ENCODE results near the gene PPP1R2.

The PPP1R2 gene

DNA sequence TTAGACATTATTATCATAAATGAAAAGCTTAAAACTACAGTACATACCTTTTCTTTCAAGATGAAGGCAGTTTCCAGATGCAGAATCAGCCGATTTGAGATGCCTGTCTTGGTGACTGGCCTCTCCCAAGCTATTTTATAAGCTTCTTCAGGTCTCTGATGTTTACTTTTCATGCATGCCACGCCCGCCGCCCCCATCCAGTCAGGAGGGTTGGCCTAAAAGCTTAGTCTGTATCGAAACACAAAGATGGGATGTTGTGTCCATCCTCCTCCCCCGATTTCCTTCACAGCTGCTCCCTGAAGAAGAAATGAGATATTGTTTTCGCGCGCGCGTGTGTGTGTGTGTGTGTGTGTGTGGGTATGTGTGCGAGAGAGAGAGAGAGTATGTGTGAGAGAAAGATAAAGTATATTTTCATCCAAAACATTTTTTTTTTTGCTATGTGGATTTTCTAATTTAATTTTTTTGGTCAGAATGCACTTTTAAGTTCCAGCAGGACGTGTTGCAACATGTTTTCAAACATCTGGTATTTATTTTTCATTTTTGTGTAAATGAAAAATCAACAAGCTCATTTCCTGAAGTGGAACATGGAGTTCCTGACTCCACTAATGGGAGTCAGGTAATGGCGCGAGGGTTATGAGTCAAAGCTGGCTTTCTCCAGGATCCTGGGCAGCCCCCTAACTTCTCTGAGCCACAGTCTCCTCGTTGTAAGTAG lies 40.9 kb upstream of the PPP1R2 start, which contains the start of gene APOD (continued):
- TF ChIP-seq HOXA7 (CRISPR knock-in tag; IDR thresholded peaks at IDR 0.05; ENCODE audit: borderline replicate concordance) (no peak), ZNF521 (tag by site-specific recombination; IDR thresholded peaks at IDR 0.05) (no peak), ZNF610 (tag by site-specific recombination; IDR thresholded peaks at IDR 0.05; ENCODE audit: borderline replicate concordance) (no peak), ZNF354C (tag by site-specific recombination; IDR thresholded peaks at IDR 0.05; ENCODE audit: borderline replicate concordance, low read depth) (no peak), ZFP41 (tag by site-specific recombination; IDR thresholded peaks at IDR 0.05; ENCODE audit: borderline replicate concordance) (no peak), GLI2 (tag by site-specific recombination; IDR thresholded peaks at IDR 0.05; ENCODE audit: borderline replicate concordance, low read depth) (no peak), ZIC2 (tag by site-specific recombination; IDR thresholded peaks at IDR 0.05) (no peak), KLF1 (tag by site-specific recombination; IDR thresholded peaks at IDR 0.05) (peak; percentile 41; the same call in 1 of the 2 replicates), ZNF157 (tag by site-specific recombination; IDR thresholded peaks at IDR 0.05) (no peak), ZNF10 (tag by site-specific recombination; IDR thresholded peaks at IDR 0.05) (no peak), ZBTB17 (tag by site-specific recombination; IDR thresholded peaks at IDR 0.05) (peak; percentile 71), ZFHX2 (tag by site-specific recombination; conservative IDR thresholded peaks at IDR 0.05) (peak; percentile 84), ZNF341 (tag by site-specific recombination; IDR thresholded peaks at IDR 0.05; ENCODE audit: low read depth) (no peak), ZNF830 (tag by site-specific recombination; IDR thresholded peaks at IDR 0.05; ENCODE audit: low read depth) (no peak), KLF9 (tag by site-specific recombination; IDR thresholded peaks at IDR 0.05; ENCODE audit: low read depth) (0 out of 2 replicates have a peak, but pooled peaks have one; percentile 26), ZNF549 (tag by site-specific recombination; IDR thresholded peaks at IDR 0.05) (no peak), ZNF48 (tag by site-specific recombination; IDR thresholded peaks at IDR 0.05) (no peak), GFI1B (tag by site-specific recombination; IDR thresholded peaks at IDR 0.05) (no peak)
- TF ChIP-seq, protein P1, sequence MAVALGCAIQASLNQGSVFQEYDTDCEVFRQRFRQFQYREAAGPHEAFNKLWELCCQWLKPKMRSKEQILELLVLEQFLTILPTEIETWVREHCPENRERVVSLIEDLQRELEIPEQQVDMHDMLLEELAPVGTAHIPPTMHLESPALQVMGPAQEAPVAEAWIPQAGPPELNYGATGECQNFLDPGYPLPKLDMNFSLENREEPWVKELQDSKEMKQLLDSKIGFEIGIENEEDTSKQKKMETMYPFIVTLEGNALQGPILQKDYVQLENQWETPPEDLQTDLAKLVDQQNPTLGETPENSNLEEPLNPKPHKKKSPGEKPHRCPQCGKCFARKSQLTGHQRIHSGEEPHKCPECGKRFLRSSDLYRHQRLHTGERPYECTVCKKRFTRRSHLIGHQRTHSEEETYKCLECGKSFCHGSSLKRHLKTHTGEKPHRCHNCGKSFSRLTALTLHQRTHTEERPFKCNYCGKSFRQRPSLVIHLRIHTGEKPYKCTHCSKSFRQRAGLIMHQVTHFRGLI (tag by site-specific recombination; IDR thresholded peaks at IDR 0.05), result no peak
- TF ChIP-seq, protein P2, sequence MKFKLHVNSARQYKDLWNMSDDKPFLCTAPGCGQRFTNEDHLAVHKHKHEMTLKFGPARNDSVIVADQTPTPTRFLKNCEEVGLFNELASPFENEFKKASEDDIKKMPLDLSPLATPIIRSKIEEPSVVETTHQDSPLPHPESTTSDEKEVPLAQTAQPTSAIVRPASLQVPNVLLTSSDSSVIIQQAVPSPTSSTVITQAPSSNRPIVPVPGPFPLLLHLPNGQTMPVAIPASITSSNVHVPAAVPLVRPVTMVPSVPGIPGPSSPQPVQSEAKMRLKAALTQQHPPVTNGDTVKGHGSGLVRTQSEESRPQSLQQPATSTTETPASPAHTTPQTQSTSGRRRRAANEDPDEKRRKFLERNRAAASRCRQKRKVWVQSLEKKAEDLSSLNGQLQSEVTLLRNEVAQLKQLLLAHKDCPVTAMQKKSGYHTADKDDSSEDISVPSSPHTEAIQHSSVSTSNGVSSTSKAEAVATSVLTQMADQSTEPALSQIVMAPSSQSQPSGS (tag by site-specific recombination; IDR thresholded peaks at IDR 0.05; ENCODE audit: low read depth), result no peak

DNA sequence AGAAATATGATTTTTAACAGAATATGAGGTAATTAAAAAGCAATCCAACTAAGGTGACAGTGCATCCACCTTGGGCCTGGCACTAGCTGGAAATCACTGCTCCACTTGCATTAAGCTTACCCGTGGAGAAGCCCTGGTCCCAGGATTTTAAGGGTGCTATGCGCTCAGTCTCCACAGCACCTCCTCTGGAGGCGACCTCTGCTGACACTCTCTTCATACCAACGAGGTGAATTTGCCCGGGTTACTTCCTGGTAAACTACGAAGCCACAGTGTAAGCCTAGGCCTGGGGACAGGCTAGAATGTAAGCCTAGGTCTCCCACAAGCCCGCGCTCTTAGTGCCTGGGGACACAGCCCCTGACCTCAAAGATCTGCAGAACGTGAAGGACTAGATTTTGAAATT lies 39.8 kb upstream of the PPP1R2 start:
- H3K36me3 ChIP-seq (ENCODE audit: control insufficient read depth in 2 of 2, insufficient read depth in 1 of 2, low read length in 2 of 2), result no peaks in the 10 kb centered on the region
- peaks cover 6% of the 10 kb centered on the region; the same call in 1 of the 2 replicates for H3K4me1 ChIP-seq (ENCODE audit: control insufficient read depth, insufficient read depth, low read length)
- ChIA-PET POLR2A (interaction anchor here (0.7 to 1.4 kb wide), 2 partner anchors 40 to 316 kb away, joined by 3 to 4 read pairs; partner anchors contain the start of gene PPP1R2), CTCF (no interaction called here)
- no peaks in the 10 kb centered on the region for H3K9me3 ChIP-seq (ENCODE audit: control insufficient read depth, insufficient read depth, low read depth, low read length)
- H3K4me3 ChIP-seq (ENCODE audit: low read depth, low read length), result no peak overlapping the region
- no peak overlapping the region for H3K27ac ChIP-seq (ENCODE audit: extremely low read depth, low read depth, low read length)
- TF ChIP-seq ZNF626 (tag by site-specific recombination; IDR thresholded peaks at IDR 0.05) (no peak), SP2 (tag by site-specific recombination; IDR thresholded peaks at IDR 0.05) (no peak), ZNF664 (tag by site-specific recombination; IDR thresholded peaks at IDR 0.05) (no peak), ZSCAN30 (tag by site-specific recombination; IDR thresholded peaks at IDR 0.05) (no peak), ZNF138 (tag by site-specific recombination; IDR thresholded peaks at IDR 0.05; ENCODE audit: borderline replicate concordance) (no peak), ZNF548 (tag by site-specific recombination; IDR thresholded peaks at IDR 0.05) (no peak), KLF10 (tag by site-specific recombination; IDR thresholded peaks at IDR 0.05) (no peak), ZBTB17 (tag by site-specific recombination; IDR thresholded peaks at IDR 0.05) (no peak), ZNF169 (tag by site-specific recombination; IDR thresholded peaks at IDR 0.05) (no peak), GLIS1 (tag by site-specific recombination; IDR thresholded peaks at IDR 0.05) (no peak), ZNF391 (tag by site-specific recombination; IDR thresholded peaks at IDR 0.05; ENCODE audit: borderline replicate concordance, low read depth) (no peak), ZNF510 (tag by site-specific recombination; IDR thresholded peaks at IDR 0.05; ENCODE audit: insufficient replicate concordance) (no peak), BCL11A (tag by site-specific recombination; IDR thresholded peaks at IDR 0.05; ENCODE audit: low read depth) (no peak)
- TF ChIP-seq, protein P3, sequence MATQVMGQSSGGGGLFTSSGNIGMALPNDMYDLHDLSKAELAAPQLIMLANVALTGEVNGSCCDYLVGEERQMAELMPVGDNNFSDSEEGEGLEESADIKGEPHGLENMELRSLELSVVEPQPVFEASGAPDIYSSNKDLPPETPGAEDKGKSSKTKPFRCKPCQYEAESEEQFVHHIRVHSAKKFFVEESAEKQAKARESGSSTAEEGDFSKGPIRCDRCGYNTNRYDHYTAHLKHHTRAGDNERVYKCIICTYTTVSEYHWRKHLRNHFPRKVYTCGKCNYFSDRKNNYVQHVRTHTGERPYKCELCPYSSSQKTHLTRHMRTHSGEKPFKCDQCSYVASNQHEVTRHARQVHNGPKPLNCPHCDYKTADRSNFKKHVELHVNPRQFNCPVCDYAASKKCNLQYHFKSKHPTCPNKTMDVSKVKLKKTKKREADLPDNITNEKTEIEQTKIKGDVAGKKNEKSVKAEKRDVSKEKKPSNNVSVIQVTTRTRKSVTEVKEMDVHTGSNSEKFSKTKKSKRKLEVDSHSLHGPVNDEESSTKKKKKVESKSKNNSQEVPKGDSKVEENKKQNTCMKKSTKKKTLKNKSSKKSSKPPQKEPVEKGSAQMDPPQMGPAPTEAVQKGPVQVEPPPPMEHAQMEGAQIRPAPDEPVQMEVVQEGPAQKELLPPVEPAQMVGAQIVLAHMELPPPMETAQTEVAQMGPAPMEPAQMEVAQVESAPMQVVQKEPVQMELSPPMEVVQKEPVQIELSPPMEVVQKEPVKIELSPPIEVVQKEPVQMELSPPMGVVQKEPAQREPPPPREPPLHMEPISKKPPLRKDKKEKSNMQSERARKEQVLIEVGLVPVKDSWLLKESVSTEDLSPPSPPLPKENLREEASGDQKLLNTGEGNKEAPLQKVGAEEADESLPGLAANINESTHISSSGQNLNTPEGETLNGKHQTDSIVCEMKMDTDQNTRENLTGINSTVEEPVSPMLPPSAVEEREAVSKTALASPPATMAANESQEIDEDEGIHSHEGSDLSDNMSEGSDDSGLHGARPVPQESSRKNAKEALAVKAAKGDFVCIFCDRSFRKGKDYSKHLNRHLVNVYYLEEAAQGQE (tag by site-specific recombination; IDR thresholded peaks at IDR 0.05), result no peak
